ENCODE measurements around the gene SMC3. TPM values are rescaled to one million over a fixed set of nuclear protein-coding genes. Genes with fewer than 3 reads are reported as not detected.
"Not testable (repeated sequence)": the region's sequence is repeated elsewhere in the genome, so short reads cannot be mapped to it uniquely, and the experiment has no call there.

SMC3 gene
- total RNA-seq, 3 donors from 2014 or later, result 26.6 to 37.8 (median 37.0) TPM

GRCh38 chr10:110637558-110638053, 70.1 kb downstream of the SMC3 start:
- H3K27ac ChIP-seq, result no peak overlapping the region
- H3K36me3 ChIP-seq, result no peaks in the 10 kb centered on the region
- H3K27me3 ChIP-seq, result peaks cover 0 to 22% of the 10 kb centered on the region in 2 donors
- TF ChIP-seq CTCF (IDR thresholded peaks at IDR 0.05), result no peak
- TF ChIP-seq POLR2AphosphoS5 (IDR thresholded peaks at IDR 0.05), result no peak
- no peak for TF ChIP-seq POLR2A (IDR thresholded peaks at IDR 0.05)
- no peak overlapping the region for H3K4me3 ChIP-seq
- no peaks in the 10 kb centered on the region for H3K9me3 ChIP-seq
- no peak for DNase-seq (ENCODE audit: low spot score in 2 of 2)
- intact Hi-C loops (cut with DNase I; ENCODE audit: low total_unique reads), result no loop called here
- H3K4me1 ChIP-seq, result peaks cover 0 to 6% of the 10 kb centered on the region in 2 donors

GRCh38 chr10:110638319-110638718, 70.8 kb downstream of the SMC3 start:
- no peaks in the 10 kb centered on the region for H3K36me3 ChIP-seq
- H3K4me1 ChIP-seq, result peaks cover 0 to 6% of the 10 kb centered on the region in 2 donors
- H3K27ac ChIP-seq, result no peak overlapping the region
- intact Hi-C loops (cut with DNase I; ENCODE audit: low total_unique reads), result no loop called here
- DNase-seq (ENCODE audit: low spot score in 2 of 2), result no peak
- no peaks in the 10 kb centered on the region for H3K9me3 ChIP-seq
- no peak overlapping the region for H3K4me3 ChIP-seq
- H3K27me3 ChIP-seq, result peaks cover 0 to 29% of the 10 kb centered on the region in 2 donors
- no peak for TF ChIP-seq POLR2AphosphoS5 (IDR thresholded peaks at IDR 0.05)
- TF ChIP-seq POLR2A (IDR thresholded peaks at IDR 0.05), result no peak
- no peak for TF ChIP-seq CTCF (IDR thresholded peaks at IDR 0.05)

- H3K36me3 ChIP-seq; H3K27ac ChIP-seq; H3K9me3 ChIP-seq; DNase-seq (ENCODE audit: low spot score in 2 of 2); intact Hi-C loops (cut with DNase I; ENCODE audit: low total_unique reads); H3K4me1 ChIP-seq; H3K4me3 ChIP-seq: not testable (repeated sequence)
- H3K27me3 ChIP-seq, result peaks cover 5 to 36% of the 10 kb centered on the region in 2 donors
Measured at GRCh38 chr10:110639046-110639445, 71.6 kb downstream of the SMC3 start.

GRCh38 chr10:110639858-110640257, 72.4 kb downstream of the SMC3 start:
- Histone ChIP-seq H3K27me3 (peaks cover 11 to 44% of the 10 kb centered on the region in 2 donors), H3K4me1 (peaks cover 8 to 10% of the 10 kb centered on the region in 2 donors)
- not testable (repeated sequence) for H3K27ac ChIP-seq; H3K9me3 ChIP-seq; DNase-seq (ENCODE audit: low spot score in 2 of 2); H3K4me3 ChIP-seq; H3K36me3 ChIP-seq
- intact Hi-C loops (cut with DNase I; ENCODE audit: low total_unique reads), result loop anchor here (1.0 kb wide), 1 partner anchor 21 kb away; no protein-coding TSS in a partner anchor

- H3K27ac ChIP-seq, result no peak overlapping the region
- no peak for DNase-seq (ENCODE audit: low spot score in 2 of 2)
- TF ChIP-seq POLR2A (IDR thresholded peaks at IDR 0.05), result no peak
- TF ChIP-seq POLR2AphosphoS5 (IDR thresholded peaks at IDR 0.05), result no peak
- no peak for TF ChIP-seq CTCF (IDR thresholded peaks at IDR 0.05)
- intact Hi-C loops (cut with DNase I; ENCODE audit: low total_unique reads), result no loop called here
- no peaks in the 10 kb centered on the region for H3K9me3 ChIP-seq
- H3K4me1 ChIP-seq, result peaks cover 5 to 8% of the 10 kb centered on the region in 2 donors
- H3K36me3 ChIP-seq, result no peaks in the 10 kb centered on the region
- H3K4me3 ChIP-seq, result no peak overlapping the region
- H3K27me3 ChIP-seq, result peaks cover 11 to 55% of the 10 kb centered on the region in 2 donors
Measured at GRCh38 chr10:110641256-110641655, 73.8 kb downstream of the SMC3 start.

GRCh38 chr10:110642204-110643034, 74.9 kb downstream of the SMC3 start:
- Histone ChIP-seq H3K4me3 (no peak overlapping the region), H3K9me3 (no peaks in the 10 kb centered on the region), H3K4me1 (peaks cover 5 to 8% of the 10 kb centered on the region in 2 donors), H3K27me3 (peaks cover 11 to 53% of the 10 kb centered on the region in 2 donors), H3K36me3 (no peaks in the 10 kb centered on the region), H3K27ac (no peak overlapping the region)
- intact Hi-C loops (cut with DNase I; ENCODE audit: low total_unique reads), result no loop called here
- DNase-seq (ENCODE audit: low spot score in 2 of 2), result no peak
- no peak for TF ChIP-seq CTCF (IDR thresholded peaks at IDR 0.05)
- no peak for TF ChIP-seq POLR2A (IDR thresholded peaks at IDR 0.05)
- TF ChIP-seq POLR2AphosphoS5 (IDR thresholded peaks at IDR 0.05), result no peak

All from breast epithelium (tissue), 4 donors.